ENCODE results near the gene CFAP73.

GRCh38 chr12:113183030-113183589 is 33.6 kb downstream of the CFAP73 start:
- TF ChIP-seq CTCF (IDR thresholded peaks at IDR 0.05 in 2 of 3, conservative IDR thresholded peaks at IDR 0.05 in 1 of 3; ENCODE audit: borderline replicate concordance in 1 of 3, insufficient read depth in 1 of 3, low read depth in 2 of 3, low read length in 2 of 3) (no peak), RAD21 (IDR thresholded peaks at IDR 0.05; ENCODE audit: low read depth) (no peak), POLR2AphosphoS5 (IDR thresholded peaks at IDR 0.05; ENCODE audit: low read depth, low read length) (no peak), MAX (IDR thresholded peaks at IDR 0.05) (no peak), EGR1 (IDR thresholded peaks at IDR 0.05; ENCODE audit: low read depth) (no peak), EZH2phosphoT487 (IDR thresholded peaks at IDR 0.05; ENCODE audit: borderline replicate concordance) (no peak), ATF3 (IDR thresholded peaks at IDR 0.05) (no peak)

Data from HCT116 (cell line).